ENCODE results near the gene SVBP. TPM values are rescaled to one million over a fixed set of nuclear protein-coding genes. Genes with fewer than 3 reads are reported as not detected.

The SVBP gene
- total RNA-seq, 1 donor from 2014 or later = 10.9 TPM

GRCh38 chr1:42832641-42833240 lies 15.5 kb upstream of the SVBP start:
- no peaks in the 10 kb centered on the region for H3K4me1 ChIP-seq
- TF ChIP-seq, protein P1, sequence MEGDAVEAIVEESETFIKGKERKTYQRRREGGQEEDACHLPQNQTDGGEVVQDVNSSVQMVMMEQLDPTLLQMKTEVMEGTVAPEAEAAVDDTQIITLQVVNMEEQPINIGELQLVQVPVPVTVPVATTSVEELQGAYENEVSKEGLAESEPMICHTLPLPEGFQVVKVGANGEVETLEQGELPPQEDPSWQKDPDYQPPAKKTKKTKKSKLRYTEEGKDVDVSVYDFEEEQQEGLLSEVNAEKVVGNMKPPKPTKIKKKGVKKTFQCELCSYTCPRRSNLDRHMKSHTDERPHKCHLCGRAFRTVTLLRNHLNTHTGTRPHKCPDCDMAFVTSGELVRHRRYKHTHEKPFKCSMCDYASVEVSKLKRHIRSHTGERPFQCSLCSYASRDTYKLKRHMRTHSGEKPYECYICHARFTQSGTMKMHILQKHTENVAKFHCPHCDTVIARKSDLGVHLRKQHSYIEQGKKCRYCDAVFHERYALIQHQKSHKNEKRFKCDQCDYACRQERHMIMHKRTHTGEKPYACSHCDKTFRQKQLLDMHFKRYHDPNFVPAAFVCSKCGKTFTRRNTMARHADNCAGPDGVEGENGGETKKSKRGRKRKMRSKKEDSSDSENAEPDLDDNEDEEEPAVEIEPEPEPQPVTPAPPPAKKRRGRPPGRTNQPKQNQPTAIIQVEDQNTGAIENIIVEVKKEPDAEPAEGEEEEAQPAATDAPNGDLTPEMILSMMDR (IDR thresholded peaks at IDR 0.05; ENCODE audit: borderline replicate concordance) = no peak

GRCh38 chr1:42831273-42831672 lies 14.1 kb upstream of the SVBP start:
- Histone ChIP-seq H3K9me3 (replicated peaks) (no peaks in the 10 kb centered on the region), H3K36me3 (peaks cover 24% of the 10 kb centered on the region), H3K27me3 (ENCODE audit: low read depth) (no peaks in the 10 kb centered on the region), H3K27ac (replicated peaks) (no peak overlapping the region), H3K4me1 (no peaks in the 10 kb centered on the region), H3K4me3 (no peak overlapping the region)
- intact Hi-C loops (cut with micrococcal nuclease) = no loop called here
- no peak for DNase-seq
- TF ChIP-seq, protein P1 (IDR thresholded peaks at IDR 0.05; ENCODE audit: borderline replicate concordance) = no peak

More at GRCh38 chr1:42832641-42833240, 15.5 kb upstream of the SVBP start:
- H3K4me3 ChIP-seq = no peak overlapping the region
- H3K27ac ChIP-seq (replicated peaks) = no peak overlapping the region
- H3K27me3 ChIP-seq (ENCODE audit: low read depth) = no peaks in the 10 kb centered on the region
- no peak for DNase-seq
- no peaks in the 10 kb centered on the region for H3K9me3 ChIP-seq (replicated peaks)
- intact Hi-C loops (cut with micrococcal nuclease) = no loop called here
- H3K36me3 ChIP-seq = peaks cover 20% of the 10 kb centered on the region

- no peak overlapping the region for H3K4me3 ChIP-seq
- TF ChIP-seq, protein P1 (IDR thresholded peaks at IDR 0.05; ENCODE audit: borderline replicate concordance) = no peak
- no peaks in the 10 kb centered on the region for H3K9me3 ChIP-seq (replicated peaks)
- intact Hi-C loops (cut with micrococcal nuclease) = no loop called here
- peaks cover 24% of the 10 kb centered on the region for H3K36me3 ChIP-seq
- no peaks in the 10 kb centered on the region for H3K27me3 ChIP-seq (ENCODE audit: low read depth)
- H3K4me1 ChIP-seq = no peaks in the 10 kb centered on the region
- no peak overlapping the region for H3K27ac ChIP-seq (replicated peaks)
- DNase-seq = no peak
These were observed 13.4 kb upstream of the SVBP start for GRCh38 chr1:42830631-42831030.

DNA sequence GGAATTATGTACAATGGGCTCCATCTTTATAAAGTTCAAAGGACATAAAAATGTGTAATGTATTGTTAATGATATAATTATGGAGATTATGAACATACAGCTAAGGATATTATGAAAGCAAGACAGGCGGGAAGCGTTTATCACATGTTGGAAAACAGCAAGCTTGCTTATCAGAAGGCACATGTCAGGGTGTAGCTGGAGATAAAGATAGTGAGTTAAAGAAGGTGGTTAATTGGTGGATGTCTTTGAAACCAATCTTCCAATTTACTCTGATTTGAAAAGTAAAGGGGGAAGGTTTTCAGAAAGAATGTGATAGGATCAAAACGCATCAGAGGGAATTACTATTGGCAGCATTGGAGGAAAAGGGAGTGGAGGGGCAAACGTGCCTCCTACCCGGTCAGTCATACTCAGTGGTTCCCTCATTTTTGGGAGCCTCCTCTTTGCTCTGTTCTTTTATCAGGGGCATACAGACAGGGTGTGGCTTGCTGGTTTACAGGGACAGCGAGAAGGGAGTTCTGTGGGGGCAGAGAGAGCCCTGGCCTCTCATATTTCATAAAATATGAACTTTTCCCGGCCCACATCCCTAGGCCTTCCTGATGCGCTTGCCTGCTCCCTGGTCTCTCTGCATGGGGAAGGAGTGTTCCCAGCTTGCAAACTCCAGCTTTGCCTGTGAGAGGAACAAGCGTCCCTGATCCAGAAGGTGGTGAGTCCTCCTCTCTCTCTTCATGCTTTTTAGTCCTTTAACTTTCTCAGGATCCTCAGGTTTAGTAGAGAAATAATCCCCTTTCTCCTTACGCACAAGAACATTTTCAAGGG lies 8.0 kb upstream of the SVBP start:
- peaks cover 8% of the 10 kb centered on the region for H3K36me3 ChIP-seq
- no peak overlapping the region for H3K27ac ChIP-seq (replicated peaks)
- H3K9me3 ChIP-seq (replicated peaks) = no peaks in the 10 kb centered on the region
- H3K27me3 ChIP-seq (ENCODE audit: low read depth) = no peaks in the 10 kb centered on the region
- peaks cover 10% of the 10 kb centered on the region for H3K4me1 ChIP-seq
- no peak for DNase-seq
- H3K4me3 ChIP-seq = no peak overlapping the region
- intact Hi-C loops (cut with micrococcal nuclease) = no loop called here
- TF ChIP-seq, protein P1 (IDR thresholded peaks at IDR 0.05; ENCODE audit: borderline replicate concordance) = no peak

- TF ChIP-seq, protein P1 (IDR thresholded peaks at IDR 0.05; ENCODE audit: borderline replicate concordance) = no peak
- Histone ChIP-seq H3K4me3 (no peak overlapping the region), H3K4me1 (peaks cover 10% of the 10 kb centered on the region), H3K27me3 (ENCODE audit: low read depth) (no peaks in the 10 kb centered on the region), H3K9me3 (replicated peaks) (no peaks in the 10 kb centered on the region), H3K36me3 (peaks cover 4% of the 10 kb centered on the region), H3K27ac (replicated peaks) (no peak overlapping the region)
- no peak for DNase-seq
- intact Hi-C loops (cut with micrococcal nuclease) = no loop called here
These were observed 7.4 kb upstream of the SVBP start for GRCh38 chr1:42824481-42825035.
